ENCODE results near the gene COMMD8. TPM values are rescaled to one million over a fixed set of nuclear protein-coding genes. Genes with fewer than 3 reads are reported as not detected.
"Not testable (repeated sequence)": the region's sequence is repeated elsewhere in the genome, so short reads cannot be mapped to it uniquely, and the experiment has no call there.

COMMD8 gene
- 5.7 TPM for total RNA-seq

GRCh38 chr4:47463235-47463956, at the start of gene COMMD8:
COMMD8 (minus strand) TSS chr4:47463702; CDS start chr4:47463651, 51 bp downstream.
- peak; percentile 92 to 99 (median 97) for DNase-seq (ENCODE audit: low read depth in 2 of 3, low spot score in 2 of 3)

GRCh38 chr4:47510506-47511143, 47.1 kb upstream of the COMMD8 start:
- DNase-seq (ENCODE audit: low read depth in 2 of 3, low spot score in 2 of 3), result peak in 2 of 3 donors; percentile 39 to 74

- DNase-seq (ENCODE audit: low read depth in 2 of 3, low spot score in 2 of 3), result no peak
These were observed 42.2 kb upstream of the COMMD8 start for GRCh38 chr4:47505666-47506065.

GRCh38 chr4:47505147-47505546, 41.6 kb upstream of the COMMD8 start:
- no peak for DNase-seq (ENCODE audit: low read depth in 2 of 3, low spot score in 2 of 3)

GRCh38 chr4:47500776-47501175, 37.3 kb upstream of the COMMD8 start:
- no peak for DNase-seq (ENCODE audit: low read depth in 2 of 3, low spot score in 2 of 3)

GRCh38 chr4:47499700-47500099, 36.2 kb upstream of the COMMD8 start:
- peak in 1 of 3 donors; percentile 39 for DNase-seq (ENCODE audit: low read depth in 2 of 3, low spot score in 2 of 3)

- DNase-seq (ENCODE audit: low read depth in 2 of 3, low spot score in 2 of 3), result no peak
These were observed 35.4 kb upstream of the COMMD8 start for GRCh38 chr4:47498899-47499298.

GRCh38 chr4:47494124-47494430, 30.6 kb upstream of the COMMD8 start:
- DNase-seq (ENCODE audit: low read depth in 2 of 3, low spot score in 2 of 3), result no peak

GRCh38 chr4:47493238-47494123, 30.0 kb upstream of the COMMD8 start:
- no peak for DNase-seq (ENCODE audit: low read depth in 2 of 3, low spot score in 2 of 3)

GRCh38 chr4:47490550-47490949, 27.0 kb upstream of the COMMD8 start:
- DNase-seq (ENCODE audit: low read depth in 2 of 3, low spot score in 2 of 3), result peak in 1 of 3 donors; percentile 26

GRCh38 chr4:47488706-47489105, 25.2 kb upstream of the COMMD8 start:
- no peak for DNase-seq (ENCODE audit: low read depth in 2 of 3, low spot score in 2 of 3)

- DNase-seq (ENCODE audit: low read depth in 2 of 3, low spot score in 2 of 3), result not testable (repeated sequence)
These were observed 23.2 kb upstream of the COMMD8 start for GRCh38 chr4:47486727-47487126.

GRCh38 chr4:47486231-47486673, 22.8 kb upstream of the COMMD8 start:
- DNase-seq (ENCODE audit: low read depth in 2 of 3, low spot score in 2 of 3), result no peak

- DNase-seq (ENCODE audit: low read depth in 2 of 3, low spot score in 2 of 3), result no peak
These were observed 22.3 kb upstream of the COMMD8 start for GRCh38 chr4:47485768-47486167.

GRCh38 chr4:47485047-47485692, 21.7 kb upstream of the COMMD8 start, which contains the start of gene ATP10D:
ATP10D (plus strand) TSS chr4:47485275; CDS start chr4:47512541, 27,266 bp downstream.
- peak; percentile 40 to 86 (median 80) for DNase-seq (ENCODE audit: low read depth in 2 of 3, low spot score in 2 of 3)

- no peak for DNase-seq (ENCODE audit: low read depth in 2 of 3, low spot score in 2 of 3)
These were observed 20.7 kb upstream of the COMMD8 start for GRCh38 chr4:47484168-47484567.

GRCh38 chr4:47483745-47484144, 20.2 kb upstream of the COMMD8 start:
- no peak for DNase-seq (ENCODE audit: low read depth in 2 of 3, low spot score in 2 of 3)

GRCh38 chr4:47482326-47482725, 18.8 kb upstream of the COMMD8 start:
- DNase-seq (ENCODE audit: low read depth in 2 of 3, low spot score in 2 of 3), result no peak

GRCh38 chr4:47478804-47479203, 15.3 kb upstream of the COMMD8 start:
- no peak for DNase-seq (ENCODE audit: low read depth in 2 of 3, low spot score in 2 of 3)

- DNase-seq (ENCODE audit: low read depth in 2 of 3, low spot score in 2 of 3), result no peak
These were observed 11.9 kb upstream of the COMMD8 start for GRCh38 chr4:47475411-47475810.

GRCh38 chr4:47474799-47475198, 11.3 kb upstream of the COMMD8 start:
- no peak for DNase-seq (ENCODE audit: low read depth in 2 of 3, low spot score in 2 of 3)
